GM18505 (cell line): ENCODE results near the gene PKP4.
A peak's percentile ranks its signal among the peaks of the same experiment; 100 is the strongest.

ENCODE experiments used
- ATAC-seq: cut with Tn5 transposase; IDR thresholded peaks from one replicate; pipeline ENCODE4 v1.9.1; 2021; ENCODE audit not compliant: unreplicated experiment
- POLR2A ChIP-seq: IDR thresholded peaks from 4 replicates; pipeline ENCODE4 v1.6.1; 2011; ENCODE audit warnings: borderline replicate concordance; ENCODE audit not compliant: insufficient read depth, insufficient read length; ENCODE audit errors: extremely low read depth

PKP4 gene

DNA sequence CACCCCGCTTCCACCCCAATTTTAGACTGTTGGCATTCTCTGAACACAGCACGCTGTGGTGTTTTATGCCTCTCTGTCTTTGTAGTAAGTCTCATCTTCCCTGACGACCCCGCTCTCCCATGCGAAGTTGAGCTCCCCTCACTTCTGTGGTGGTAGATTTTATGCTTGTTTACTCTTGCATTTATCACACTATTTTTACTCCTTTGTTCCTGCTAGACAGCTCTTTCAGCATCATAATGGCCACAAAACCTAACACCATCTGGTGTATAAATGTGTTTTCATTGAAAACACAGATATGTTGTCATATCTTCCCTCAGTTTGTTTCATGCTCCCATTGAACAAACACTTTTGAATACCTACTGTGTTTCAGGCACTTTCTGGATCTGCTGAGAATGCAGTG lies 57.1 kb downstream of the PKP4 start:
- ATAC-seq: no peak
- no peak for TF ChIP-seq POLR2A

DNA sequence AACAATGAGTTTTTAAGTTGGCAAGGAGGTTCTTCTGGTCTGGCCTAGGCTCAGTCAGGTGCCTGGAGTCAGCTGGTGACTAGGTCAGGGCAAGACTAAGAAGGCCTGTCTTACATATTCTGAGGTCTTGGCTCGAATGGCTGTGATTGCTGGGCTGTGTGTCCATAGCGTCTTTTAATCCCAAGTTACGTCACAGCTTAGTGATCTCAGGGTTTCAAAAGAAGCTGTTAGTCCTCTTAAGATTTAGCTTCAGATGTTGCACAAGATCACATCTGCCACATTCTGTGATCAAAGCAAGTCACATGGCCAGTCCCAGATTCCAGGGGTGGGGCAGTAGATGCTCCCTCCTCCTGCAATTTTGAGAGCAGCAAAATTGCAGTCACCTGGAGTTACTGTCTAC lies 61.3 kb downstream of the PKP4 start:
- no peak for TF ChIP-seq POLR2A
- no peak for ATAC-seq

DNA sequence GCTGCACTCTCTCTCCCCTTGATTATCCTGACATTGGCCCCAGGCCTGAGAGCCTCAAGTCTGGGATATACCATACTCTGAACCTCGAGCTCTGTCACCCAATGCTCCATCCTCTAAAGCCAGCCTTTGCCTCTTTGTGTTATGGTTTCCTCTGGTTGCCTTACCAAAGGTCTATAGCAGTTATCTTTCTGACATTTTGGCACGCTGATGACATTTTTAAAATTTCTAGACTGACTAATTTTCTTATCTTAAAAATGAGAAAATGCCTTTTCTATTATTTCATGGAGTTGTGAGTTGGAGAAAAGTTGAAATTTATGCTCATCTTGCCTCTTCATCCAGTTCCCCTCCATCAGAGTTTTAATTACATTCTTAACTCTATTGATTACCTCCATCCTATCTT lies 62.7 kb downstream of the PKP4 start:
- TF ChIP-seq POLR2A: no peak
- no peak for ATAC-seq

DNA sequence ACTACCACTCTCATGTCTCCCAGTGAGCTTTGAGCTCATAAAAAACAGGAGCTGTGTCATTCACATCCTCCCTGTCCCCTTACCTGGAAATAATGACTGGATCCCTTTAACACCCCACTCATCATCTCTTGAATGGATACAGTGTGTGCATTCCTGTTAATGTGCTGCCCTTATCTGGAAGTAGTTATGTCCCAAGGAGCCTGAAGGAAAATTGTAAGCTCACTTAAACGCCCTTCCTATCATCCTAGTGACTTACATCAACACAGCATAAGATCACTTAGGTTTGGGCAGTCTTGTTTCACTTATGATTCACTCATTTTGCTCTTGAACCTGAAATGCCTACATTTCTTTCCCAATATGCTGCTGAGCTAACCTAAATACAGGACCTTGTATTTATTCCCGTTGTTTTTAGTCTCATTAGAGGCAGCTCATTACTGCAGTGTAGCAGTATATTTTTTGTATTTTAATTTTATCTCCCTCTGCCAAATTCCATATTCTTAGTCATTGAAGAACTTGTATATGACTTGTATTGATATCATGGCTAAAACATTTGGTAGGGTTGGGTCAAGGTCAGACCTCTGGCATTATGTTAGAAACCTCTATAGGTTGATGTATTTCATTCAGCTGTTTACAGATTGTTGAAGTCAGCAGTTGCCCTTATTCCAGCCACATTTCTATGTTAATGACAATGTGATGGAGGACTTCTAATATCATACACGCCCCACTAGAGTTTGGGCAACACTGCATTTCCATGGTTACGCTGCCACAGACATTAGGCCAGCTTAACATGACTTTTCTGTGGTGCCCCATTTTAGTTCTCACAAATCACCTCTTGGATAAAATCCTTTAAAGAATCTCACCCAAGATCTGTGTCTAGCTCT lies 72.9 kb downstream of the PKP4 start:
- no peak for TF ChIP-seq POLR2A

GRCh38 chr2:158530829-158531228 lies 74.1 kb downstream of the PKP4 start:
- no peak for TF ChIP-seq POLR2A
- no peak for ATAC-seq

More for the DNA sequence above, 72.9 kb downstream of the PKP4 start:
- no peak for ATAC-seq

GRCh38 chr2:158533009-158533408 lies 76.3 kb downstream of the PKP4 start:
- TF ChIP-seq POLR2A: no peak
- no peak for ATAC-seq

DNA sequence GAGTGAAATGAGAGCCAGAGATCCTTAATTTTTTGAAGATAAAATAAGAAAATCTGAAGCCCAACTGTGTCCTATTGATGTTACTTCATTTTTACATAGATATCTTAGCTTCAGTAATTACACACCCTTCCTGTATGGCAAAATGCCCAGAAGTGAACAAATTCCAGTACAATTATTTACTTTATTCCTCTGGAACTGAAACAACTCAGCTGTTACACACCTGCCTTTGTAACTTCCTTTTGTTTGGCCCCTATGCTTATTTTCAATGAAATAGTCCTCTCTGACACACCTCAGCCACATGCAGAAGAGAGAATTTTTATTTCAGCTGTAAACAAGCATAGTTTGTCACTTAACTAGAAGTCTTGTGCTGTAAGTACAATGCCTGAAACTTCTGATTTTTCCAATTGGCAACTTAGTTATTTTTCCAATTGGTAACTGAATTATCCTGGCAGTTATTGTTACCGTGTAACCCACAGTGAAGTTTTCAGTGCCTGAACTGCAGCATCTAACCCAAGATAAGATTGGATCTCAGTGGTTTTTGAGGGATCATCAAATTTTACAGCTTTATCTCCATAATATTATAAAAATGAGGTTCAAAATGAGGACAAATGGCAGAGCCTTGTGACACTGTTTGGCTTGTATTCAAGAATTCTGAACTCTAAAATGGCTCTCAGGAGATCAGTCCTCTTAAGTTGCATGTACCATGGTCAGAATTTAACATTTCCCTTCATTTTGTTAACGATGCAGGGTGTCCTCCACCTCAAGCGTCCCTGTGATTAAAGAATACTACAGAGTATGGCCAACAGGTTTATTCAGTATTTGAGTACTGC lies 82.6 kb downstream of the PKP4 start:
- no peak for TF ChIP-seq POLR2A
- no peak for ATAC-seq

- no peak for ATAC-seq
- no peak for TF ChIP-seq POLR2A
These were observed 85.8 kb downstream of the PKP4 start for GRCh38 chr2:158542577-158542976.

- no peak for TF ChIP-seq POLR2A
- no peak for ATAC-seq
These were observed 87.2 kb downstream of the PKP4 start for GRCh38 chr2:158543957-158544356.

DNA sequence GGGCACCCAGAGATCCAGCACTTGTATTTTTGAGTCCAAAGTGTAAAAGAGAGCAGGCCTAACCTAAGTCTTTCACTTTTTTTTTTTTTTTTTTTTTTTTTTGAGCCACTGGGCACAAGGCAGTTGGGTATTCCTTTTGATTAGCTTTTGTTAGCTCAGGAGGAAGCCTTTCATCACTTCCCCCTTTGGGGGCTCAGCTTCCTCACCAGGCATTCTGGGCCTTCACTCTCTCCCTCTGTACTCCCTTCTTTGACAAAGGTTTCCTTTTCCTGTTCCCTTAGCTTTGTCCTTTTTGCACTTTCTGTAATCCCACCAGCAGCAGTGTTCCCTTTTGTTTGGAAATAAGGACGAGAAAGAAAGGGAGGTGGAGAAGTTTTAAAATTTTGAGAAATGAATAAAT lies 88.2 kb downstream of the PKP4 start:
- no peak for TF ChIP-seq POLR2A
- ATAC-seq: no peak

DNA sequence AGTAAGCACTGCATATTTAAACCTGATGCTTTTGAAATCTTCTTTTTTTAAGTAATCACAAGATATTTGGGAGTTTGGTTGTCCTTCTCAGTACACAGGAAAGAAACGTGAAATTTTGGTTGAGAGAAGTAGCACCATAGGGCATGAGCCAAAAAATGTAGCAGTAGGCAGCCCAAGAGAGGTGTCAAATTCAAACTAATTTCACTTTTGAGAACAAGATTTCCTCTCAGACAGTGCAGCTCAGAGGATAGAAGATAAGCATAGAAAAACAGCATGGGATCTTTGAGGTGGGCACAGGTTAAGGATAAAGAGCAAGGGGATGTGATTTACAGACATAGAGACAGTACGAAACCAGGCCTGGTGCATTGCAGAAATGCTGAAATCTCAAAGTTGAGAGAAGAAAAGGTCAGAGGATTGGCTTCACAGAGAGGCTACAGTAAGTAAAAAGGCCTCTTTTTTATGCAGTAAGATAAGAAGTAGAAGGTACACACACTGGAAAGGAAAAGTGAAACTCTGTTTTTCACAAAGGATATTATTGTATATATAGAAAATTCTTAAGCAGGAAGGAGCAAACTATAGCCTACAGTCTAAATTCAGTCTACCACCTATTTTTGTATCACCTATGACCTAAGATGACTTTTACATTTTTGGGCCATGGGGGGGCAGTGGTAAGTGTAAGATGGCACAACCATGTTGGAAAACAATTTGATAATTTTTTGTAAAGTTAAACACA lies 89.8 kb downstream of the PKP4 start:
- no peak for TF ChIP-seq POLR2A
- ATAC-seq: peak; percentile 74

DNA sequence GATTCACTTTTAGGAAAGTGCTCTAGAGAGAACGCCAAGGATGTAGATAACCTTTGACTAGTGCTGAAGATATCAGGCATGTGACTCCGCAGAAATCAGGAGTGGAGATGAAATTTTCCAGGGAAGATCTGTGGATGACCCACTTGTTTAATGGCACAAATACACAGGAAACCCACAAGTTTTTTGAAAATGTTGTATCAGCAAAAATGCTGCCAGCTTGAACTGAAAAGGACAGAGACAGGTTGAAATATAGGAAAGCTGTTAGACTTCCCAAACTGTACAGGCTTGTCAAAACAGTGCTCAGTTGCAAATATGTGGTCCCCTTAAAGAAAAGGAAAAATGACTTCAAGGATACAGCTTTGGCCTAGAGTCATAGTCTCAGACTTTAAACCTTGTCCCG lies 96.5 kb downstream of the PKP4 start:
- no peak for ATAC-seq

DNA sequence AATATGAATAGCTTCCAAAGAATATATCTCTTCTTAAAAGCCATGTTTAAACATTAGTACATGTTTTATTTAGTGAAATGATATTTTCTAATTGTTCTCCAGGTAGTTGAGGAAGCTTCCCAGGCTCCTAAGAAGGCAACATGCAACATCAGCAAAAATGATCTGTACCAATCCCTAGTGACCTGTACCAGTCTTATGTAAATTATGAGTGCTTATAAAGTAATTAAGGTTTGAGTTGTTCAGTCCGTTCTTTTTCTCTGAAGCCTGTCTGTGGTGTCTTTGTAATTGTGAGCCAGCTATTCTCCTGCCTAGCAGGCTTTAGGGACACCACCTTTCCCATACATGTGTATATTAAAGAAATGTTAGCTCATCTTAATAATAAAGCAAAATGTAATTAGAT lies 98.2 kb downstream of the PKP4 start:
- no peak for TF ChIP-seq POLR2A
- no peak for ATAC-seq

More for the DNA sequence above, 96.5 kb downstream of the PKP4 start:
- TF ChIP-seq POLR2A: no peak
